GM10847 (cell line): ENCODE measurements around the gene VIL1.

ENCODE experiments used
- POLR2A ChIP-seq: IDR thresholded peaks from 2 replicates; pipeline ENCODE4 v1.6.1; 2011; ENCODE audit not compliant: insufficient read length; ENCODE audit errors: extremely low read depth

Gene VIL1

GRCh38 chr2:218445602-218446001 lies 26.7 kb downstream of the VIL1 start:
- TF ChIP-seq POLR2A = no peak

GRCh38 chr2:218446547-218446946 lies 27.6 kb downstream of the VIL1 start:
- no peak for TF ChIP-seq POLR2A

- TF ChIP-seq POLR2A = no peak
These were observed 28.1 kb downstream of the VIL1 start for GRCh38 chr2:218447072-218447471.

GRCh38 chr2:218448934-218449333 lies 30.0 kb downstream of the VIL1 start:
- TF ChIP-seq POLR2A = no peak

GRCh38 chr2:218452079-218452478 lies 33.2 kb downstream of the VIL1 start:
- TF ChIP-seq POLR2A = no peak

- no peak for TF ChIP-seq POLR2A
These were observed 37.9 kb downstream of the VIL1 start for GRCh38 chr2:218456849-218457248.

GRCh38 chr2:218458598-218458997 lies 39.7 kb downstream of the VIL1 start:
- TF ChIP-seq POLR2A = no peak

GRCh38 chr2:218465987-218466633 lies 47.2 kb downstream of the VIL1 start:
- no peak for TF ChIP-seq POLR2A

GRCh38 chr2:218470448-218470847 lies 51.5 kb downstream of the VIL1 start:
- no peak for TF ChIP-seq POLR2A

- no peak for TF ChIP-seq POLR2A
These were observed 52.1 kb downstream of the VIL1 start for GRCh38 chr2:218471036-218471435.

GRCh38 chr2:218471982-218472381 lies 53.1 kb downstream of the VIL1 start:
- TF ChIP-seq POLR2A = no peak

- no peak for TF ChIP-seq POLR2A
These were observed 54.1 kb downstream of the VIL1 start for GRCh38 chr2:218472988-218473387.

GRCh38 chr2:218474527-218474926 lies 55.6 kb downstream of the VIL1 start:
- TF ChIP-seq POLR2A = no peak

GRCh38 chr2:218476676-218477075 lies 57.8 kb downstream of the VIL1 start:
- TF ChIP-seq POLR2A = no peak

- no peak for TF ChIP-seq POLR2A
These were observed 58.3 kb downstream of the VIL1 start for GRCh38 chr2:218477247-218477646.

GRCh38 chr2:218478544-218478943 lies 59.6 kb downstream of the VIL1 start:
- no peak for TF ChIP-seq POLR2A

- no peak for TF ChIP-seq POLR2A
These were observed 60.7 kb downstream of the VIL1 start for GRCh38 chr2:218479595-218479994.
